ENCODE data around the gene MARCHF10.
A peak's percentile ranks its signal among the peaks of the same experiment; 100 is the strongest.

The MARCHF10 gene

GRCh38 chr17:62665599-62665998 is 142.5 kb downstream of the MARCHF10 start:
- Mint-ChIP-seq H3K9me3 (peaks cover 4% of the 10 kb centered on the region), H3K27ac (no peak overlapping the region), H3K36me3 (peaks cover 3% of the 10 kb centered on the region), H3K4me3 (no peak overlapping the region), H3K4me1 (no peaks in the 10 kb centered on the region), H3K27me3 (no peaks in the 10 kb centered on the region)

- Mint-ChIP-seq H3K27ac (no peak overlapping the region), H3K27me3 (no peaks in the 10 kb centered on the region), H3K36me3 (peaks cover 3% of the 10 kb centered on the region), H3K4me3 (no peak overlapping the region), H3K4me1 (no peaks in the 10 kb centered on the region), H3K9me3 (peaks cover 4% of the 10 kb centered on the region)
These were observed 143.6 kb downstream of the MARCHF10 start for GRCh38 chr17:62664336-62665120.

- Mint-ChIP-seq H3K4me1 (no peaks in the 10 kb centered on the region), H3K4me3 (no peak overlapping the region), H3K9me3 (peaks cover 4% of the 10 kb centered on the region), H3K27ac (no peak overlapping the region), H3K27me3 (no peaks in the 10 kb centered on the region), H3K36me3 (peaks cover 3% of the 10 kb centered on the region)
These were observed 144.8 kb downstream of the MARCHF10 start for GRCh38 chr17:62663304-62663703.

GRCh38 chr17:62662855-62663254 is 145.3 kb downstream of the MARCHF10 start:
- peaks cover 3% of the 10 kb centered on the region for H3K36me3 Mint-ChIP-seq
- H3K4me3 Mint-ChIP-seq = no peak overlapping the region
- no peak overlapping the region for H3K27ac Mint-ChIP-seq
- no peaks in the 10 kb centered on the region for H3K4me1 Mint-ChIP-seq
- H3K9me3 Mint-ChIP-seq = peaks cover 4% of the 10 kb centered on the region
- no peaks in the 10 kb centered on the region for H3K27me3 Mint-ChIP-seq

GRCh38 chr17:62661337-62661736 is 146.8 kb downstream of the MARCHF10 start:
- Mint-ChIP-seq H3K4me1 (no peaks in the 10 kb centered on the region), H3K27ac (peak overlapping the region; percentile 56), H3K9me3 (peaks cover 4% of the 10 kb centered on the region), H3K4me3 (no peak overlapping the region), H3K27me3 (no peaks in the 10 kb centered on the region), H3K36me3 (peaks cover 3% of the 10 kb centered on the region)

- H3K36me3 Mint-ChIP-seq = peaks cover 3% of the 10 kb centered on the region
These were observed 147.4 kb downstream of the MARCHF10 start for GRCh38 chr17:62660629-62661118.

GRCh38 chr17:62658136-62658920 is 149.8 kb downstream of the MARCHF10 start:
- peaks cover 1% of the 10 kb centered on the region for H3K27me3 Mint-ChIP-seq
- H3K4me1 Mint-ChIP-seq = peaks cover 10% of the 10 kb centered on the region
- H3K4me3 Mint-ChIP-seq = no peak overlapping the region
- H3K36me3 Mint-ChIP-seq = peaks cover 3% of the 10 kb centered on the region
- H3K9me3 Mint-ChIP-seq = peaks cover 4% of the 10 kb centered on the region
- H3K27ac Mint-ChIP-seq = no peak overlapping the region

More at GRCh38 chr17:62660629-62661118, 147.4 kb downstream of the MARCHF10 start:
- H3K4me1 Mint-ChIP-seq = no peaks in the 10 kb centered on the region
- no peak overlapping the region for H3K27ac Mint-ChIP-seq
- peaks cover under 1% of the 10 kb centered on the region for H3K27me3 Mint-ChIP-seq
- H3K9me3 Mint-ChIP-seq = peaks cover 4% of the 10 kb centered on the region
- H3K4me3 Mint-ChIP-seq = no peak overlapping the region

GRCh38 chr17:62657690-62658089 is 150.4 kb downstream of the MARCHF10 start:
- Mint-ChIP-seq H3K27me3 (peaks cover 1% of the 10 kb centered on the region), H3K27ac (no peak overlapping the region), H3K36me3 (peaks cover 3% of the 10 kb centered on the region), H3K9me3 (peaks cover 4% of the 10 kb centered on the region), H3K4me1 (peaks cover 16% of the 10 kb centered on the region), H3K4me3 (no peak overlapping the region)

- H3K27me3 Mint-ChIP-seq = peaks cover 1% of the 10 kb centered on the region
- H3K27ac Mint-ChIP-seq = no peak overlapping the region
- H3K36me3 Mint-ChIP-seq = peaks cover 3% of the 10 kb centered on the region
- no peak overlapping the region for H3K4me3 Mint-ChIP-seq
- peaks cover 21% of the 10 kb centered on the region for H3K4me1 Mint-ChIP-seq
- H3K9me3 Mint-ChIP-seq = peaks cover 4% of the 10 kb centered on the region
These were observed 150.9 kb downstream of the MARCHF10 start for GRCh38 chr17:62657145-62657665.

GRCh38 chr17:62656446-62656845 is 151.7 kb downstream of the MARCHF10 start:
- Mint-ChIP-seq H3K4me3 (no peak overlapping the region), H3K27me3 (peaks cover 1% of the 10 kb centered on the region), H3K27ac (no peak overlapping the region), H3K36me3 (peaks cover 2% of the 10 kb centered on the region), H3K4me1 (peaks cover 28% of the 10 kb centered on the region), H3K9me3 (peaks cover 2% of the 10 kb centered on the region)

GRCh38 chr17:62655656-62656055 is 152.5 kb downstream of the MARCHF10 start:
- H3K4me1 Mint-ChIP-seq = peaks cover 28% of the 10 kb centered on the region
- H3K4me3 Mint-ChIP-seq = no peak overlapping the region
- peaks cover 1% of the 10 kb centered on the region for H3K27me3 Mint-ChIP-seq
- H3K9me3 Mint-ChIP-seq = no peaks in the 10 kb centered on the region
- no peaks in the 10 kb centered on the region for H3K36me3 Mint-ChIP-seq
- H3K27ac Mint-ChIP-seq = no peak overlapping the region

- no peaks in the 10 kb centered on the region for H3K9me3 Mint-ChIP-seq
- no peaks in the 10 kb centered on the region for H3K36me3 Mint-ChIP-seq
- peaks cover 1% of the 10 kb centered on the region for H3K27me3 Mint-ChIP-seq
- peaks cover 28% of the 10 kb centered on the region for H3K4me1 Mint-ChIP-seq
- peak overlapping the region; percentile 30 for H3K27ac Mint-ChIP-seq
- H3K4me3 Mint-ChIP-seq = peak overlapping the region; percentile 81
These were observed 154.0 kb downstream of the MARCHF10 start for GRCh38 chr17:62653826-62654761.

GRCh38 chr17:62653002-62653825 is 154.9 kb downstream of the MARCHF10 start:
- peak overlapping the region; percentile 30 for H3K27ac Mint-ChIP-seq
- H3K36me3 Mint-ChIP-seq = no peaks in the 10 kb centered on the region
- peaks cover 28% of the 10 kb centered on the region for H3K4me1 Mint-ChIP-seq
- peak overlapping the region; percentile 81 for H3K4me3 Mint-ChIP-seq
- H3K9me3 Mint-ChIP-seq = no peaks in the 10 kb centered on the region
- H3K27me3 Mint-ChIP-seq = peaks cover 1% of the 10 kb centered on the region

- no peaks in the 10 kb centered on the region for H3K36me3 Mint-ChIP-seq
- peaks cover 1% of the 10 kb centered on the region for H3K27me3 Mint-ChIP-seq
- H3K4me1 Mint-ChIP-seq = peaks cover 28% of the 10 kb centered on the region
- H3K27ac Mint-ChIP-seq = no peak overlapping the region
- H3K4me3 Mint-ChIP-seq = peak overlapping the region; percentile 81
- H3K9me3 Mint-ChIP-seq = no peaks in the 10 kb centered on the region
These were observed 155.7 kb downstream of the MARCHF10 start for GRCh38 chr17:62652251-62653001.
